Choroid plexus epithelial cell (primary cell): Measurements from ENCODE around the gene TRIM24.
"Not testable (repeated sequence)": the region's sequence is repeated elsewhere in the genome, so short reads cannot be mapped to it uniquely, and the experiment has no call there.

Experiments
- DNase-seq: peaks from one replicate; pipeline ENCODE4 v3.0.0-alpha.2; 2010; ENCODE audit warnings: low read depth
- H3K4me3 ChIP-seq: 2 replicates; pipeline ENCODE4 v1.5.1; 2011; ENCODE audit warnings: low read depth, mild to moderate bottlenecking, control low read depth, low read length, moderate library complexity
- CTCF ChIP-seq: conservative IDR thresholded peaks from 2 replicates; pipeline ENCODE4 v1.5.1; 2011; ENCODE audit warnings: low read depth, mild to moderate bottlenecking, control low read depth, inconsistent platforms, low read length, moderate library complexity

The TRIM24 gene

GRCh38 chr7:138460649-138461607 lies 869 bp downstream of the TRIM24 start:
- peak; percentile 59 for DNase-seq

GRCh38 chr7:138463291-138463618 lies 3.2 kb downstream of the TRIM24 start:
- DNase-seq, H3K4me3 ChIP-seq: not testable (repeated sequence)

More at GRCh38 chr7:138460649-138461607, 869 bp downstream of the TRIM24 start:
- TF ChIP-seq CTCF = no peak
- H3K4me3 ChIP-seq = peak overlapping the region; percentile 81

GRCh38 chr7:138465046-138465445 lies 5.0 kb downstream of the TRIM24 start:
- TF ChIP-seq CTCF = no peak
- no peak overlapping the region for H3K4me3 ChIP-seq
- DNase-seq = no peak

- DNase-seq, H3K4me3 ChIP-seq: not testable (repeated sequence)
Measured at GRCh38 chr7:138466069-138466756, 6.2 kb downstream of the TRIM24 start.

GRCh38 chr7:138468244-138469123 lies 8.4 kb downstream of the TRIM24 start:
- DNase-seq = no peak
- no peak for TF ChIP-seq CTCF

GRCh38 chr7:138470391-138471157 lies 10.5 kb downstream of the TRIM24 start:
- H3K4me3 ChIP-seq = no peak overlapping the region
- TF ChIP-seq CTCF = no peak
- no peak for DNase-seq

More at GRCh38 chr7:138468244-138469123, 8.4 kb downstream of the TRIM24 start:
- no peak overlapping the region for H3K4me3 ChIP-seq

- no peak for TF ChIP-seq CTCF
- H3K4me3 ChIP-seq = no peak overlapping the region
- DNase-seq = no peak
Measured at GRCh38 chr7:138472292-138473079, 12.4 kb downstream of the TRIM24 start.
